ENCODE measurements around the gene PLEKHM3. TPM values are rescaled to one million over a fixed set of nuclear protein-coding genes. Genes with fewer than 3 reads are reported as not detected.
A peak's percentile ranks its signal among the peaks of the same experiment; 100 is the strongest.
"Not testable (repeated sequence)": the region's sequence is repeated elsewhere in the genome, so short reads cannot be mapped to it uniquely, and the experiment has no call there.

PLEKHM3 gene
- total RNA-seq, 1 donor from 2014 or later = 2.5 TPM

GRCh38 chr2:208020253-208020652, 5.1 kb downstream of the PLEKHM3 start:
- no peak for TF ChIP-seq CTCF (conservative IDR thresholded peaks at IDR 0.05; ENCODE audit: low read depth, low read length)
- DNase-seq (ENCODE audit: low read depth) = no peak
- no peak overlapping the region for H3K4me3 ChIP-seq (ENCODE audit: low read depth, low read length)

- H3K4me3 ChIP-seq (ENCODE audit: low read depth, low read length); DNase-seq (ENCODE audit: low read depth): not testable (repeated sequence)
Measured at GRCh38 chr2:208018124-208018712, 7.1 kb downstream of the PLEKHM3 start.

GRCh38 chr2:208017721-208018120, 7.6 kb downstream of the PLEKHM3 start:
- no peak overlapping the region for H3K4me3 ChIP-seq (ENCODE audit: low read depth, low read length)
- TF ChIP-seq CTCF (conservative IDR thresholded peaks at IDR 0.05; ENCODE audit: low read depth, low read length) = no peak
- no peak for DNase-seq (ENCODE audit: low read depth)

GRCh38 chr2:208015475-208015874, 9.9 kb downstream of the PLEKHM3 start:
- no peak for DNase-seq (ENCODE audit: low read depth)
- TF ChIP-seq CTCF (conservative IDR thresholded peaks at IDR 0.05; ENCODE audit: low read depth, low read length) = no peak
- no peak overlapping the region for H3K4me3 ChIP-seq (ENCODE audit: low read depth, low read length)

GRCh38 chr2:208013285-208014178, 11.8 kb downstream of the PLEKHM3 start:
- TF ChIP-seq CTCF (conservative IDR thresholded peaks at IDR 0.05; ENCODE audit: low read depth, low read length) = no peak
- peak; percentile 51 for DNase-seq (ENCODE audit: low read depth)

GRCh38 chr2:208012449-208012848, 12.9 kb downstream of the PLEKHM3 start:
- no peak for TF ChIP-seq CTCF (conservative IDR thresholded peaks at IDR 0.05; ENCODE audit: low read depth, low read length)
- no peak for DNase-seq (ENCODE audit: low read depth)
- H3K4me3 ChIP-seq (ENCODE audit: low read depth, low read length) = no peak overlapping the region

More at GRCh38 chr2:208013285-208014178, 11.8 kb downstream of the PLEKHM3 start:
- no peak overlapping the region for H3K4me3 ChIP-seq (ENCODE audit: low read depth, low read length)

GRCh38 chr2:208010506-208010905, 14.8 kb downstream of the PLEKHM3 start:
- DNase-seq (ENCODE audit: low read depth) = no peak
- TF ChIP-seq CTCF (conservative IDR thresholded peaks at IDR 0.05; ENCODE audit: low read depth, low read length) = no peak
- H3K4me3 ChIP-seq (ENCODE audit: low read depth, low read length) = no peak overlapping the region
